GM19452 (cell line): ENCODE data around the gene KCNK18.
"Not testable (repeated sequence)": the region's sequence is repeated elsewhere in the genome, so short reads cannot be mapped to it uniquely, and the experiment has no call there.

ENCODE experiments used
- ATAC-seq: cut with Tn5 transposase; IDR thresholded peaks from one replicate; pipeline ENCODE4 v1.9.1; 2021; ENCODE audit not compliant: unreplicated experiment

The KCNK18 gene

DNA sequence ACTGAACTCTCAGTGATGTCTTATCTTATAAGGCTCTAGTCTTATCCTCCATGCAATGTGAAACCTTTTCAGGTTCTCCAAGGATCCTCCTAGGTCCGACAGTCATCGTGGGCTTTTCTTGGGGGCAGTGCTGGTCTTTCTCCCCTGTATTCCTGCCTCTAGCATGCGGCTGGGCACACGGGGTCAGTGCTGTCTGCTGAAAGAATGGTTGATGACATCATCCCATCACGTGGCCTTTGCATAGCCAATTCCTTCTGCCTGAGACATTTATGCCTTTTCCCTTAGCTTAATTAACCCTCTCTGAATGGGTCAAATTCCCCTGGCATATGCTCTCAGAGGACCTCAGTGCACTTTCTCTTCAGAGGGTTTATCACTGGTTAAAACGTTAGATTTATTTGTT lies 27.0 kb upstream of the KCNK18 start:
- no peak for ATAC-seq

DNA sequence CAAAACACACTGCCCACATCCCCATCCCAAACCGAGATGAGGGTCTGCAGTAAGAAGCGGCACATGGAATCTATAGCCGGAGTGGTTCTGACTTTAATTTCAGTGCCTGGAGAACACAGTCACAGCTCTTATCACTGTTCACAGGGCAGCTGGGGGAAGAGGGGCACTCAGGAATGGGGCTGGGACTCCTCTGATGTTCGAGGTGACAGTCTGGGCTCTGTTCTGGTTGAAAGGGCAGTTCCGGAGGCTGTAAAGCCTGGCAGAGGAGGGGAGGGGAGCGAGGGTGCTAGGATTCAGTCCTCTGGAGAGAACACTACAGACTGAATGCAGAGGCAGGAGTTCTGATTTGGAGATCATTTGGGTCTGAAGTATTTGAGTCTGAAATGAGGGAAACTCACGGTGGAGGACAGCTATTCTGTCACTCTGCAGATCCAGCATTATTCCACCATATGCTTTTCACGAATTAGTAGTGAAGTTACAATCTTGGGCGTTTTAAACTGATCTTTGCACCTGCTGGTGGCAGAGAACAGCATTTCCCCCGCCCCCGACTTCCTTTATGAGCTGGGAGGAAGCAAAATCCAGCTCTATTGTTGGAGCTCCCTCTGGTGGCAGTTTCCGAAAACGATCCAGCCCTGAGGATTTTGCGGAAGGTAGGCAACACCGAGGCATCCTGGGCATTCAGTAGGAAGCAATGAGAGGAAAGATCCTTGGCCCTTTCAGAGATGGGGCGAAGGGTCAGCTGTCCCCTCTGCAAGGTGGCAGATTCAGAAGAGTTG lies 22.7 kb upstream of the KCNK18 start:
- peak; percentile 78 for ATAC-seq

DNA sequence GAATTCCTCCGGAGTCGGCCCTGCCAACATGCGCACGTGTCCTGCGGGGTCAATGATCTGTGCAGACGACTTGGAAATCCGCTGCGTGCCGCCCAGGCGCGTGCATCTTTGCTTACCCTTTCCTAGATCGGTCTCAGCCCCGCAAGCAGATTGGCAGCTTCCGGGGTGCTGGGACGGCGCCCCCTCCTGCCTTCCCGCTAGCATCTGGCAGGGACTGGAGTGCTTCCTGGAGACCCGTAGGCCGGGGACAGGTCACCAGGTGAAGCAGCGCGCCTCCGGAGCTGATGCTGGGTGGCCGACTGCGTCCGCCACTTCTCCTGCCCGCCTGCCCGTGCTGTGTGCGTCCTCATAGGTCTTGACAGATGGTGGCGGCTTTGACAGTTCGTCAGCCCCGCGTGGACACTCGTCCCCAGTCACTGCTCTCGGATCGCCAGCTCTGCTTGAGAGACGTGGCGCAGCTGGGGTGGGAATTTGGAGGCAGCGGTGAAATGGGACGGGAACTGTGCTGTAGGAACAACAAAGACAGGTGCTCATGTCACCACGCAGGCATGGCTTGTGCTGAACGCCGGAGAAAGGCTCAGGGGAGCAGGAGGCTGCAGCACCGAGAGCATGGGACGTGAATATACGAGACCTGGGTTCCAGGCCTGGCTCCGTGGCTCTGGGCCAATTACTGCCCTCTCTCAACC lies 21.9 kb upstream of the KCNK18 start:
- peak; percentile 50 for ATAC-seq

DNA sequence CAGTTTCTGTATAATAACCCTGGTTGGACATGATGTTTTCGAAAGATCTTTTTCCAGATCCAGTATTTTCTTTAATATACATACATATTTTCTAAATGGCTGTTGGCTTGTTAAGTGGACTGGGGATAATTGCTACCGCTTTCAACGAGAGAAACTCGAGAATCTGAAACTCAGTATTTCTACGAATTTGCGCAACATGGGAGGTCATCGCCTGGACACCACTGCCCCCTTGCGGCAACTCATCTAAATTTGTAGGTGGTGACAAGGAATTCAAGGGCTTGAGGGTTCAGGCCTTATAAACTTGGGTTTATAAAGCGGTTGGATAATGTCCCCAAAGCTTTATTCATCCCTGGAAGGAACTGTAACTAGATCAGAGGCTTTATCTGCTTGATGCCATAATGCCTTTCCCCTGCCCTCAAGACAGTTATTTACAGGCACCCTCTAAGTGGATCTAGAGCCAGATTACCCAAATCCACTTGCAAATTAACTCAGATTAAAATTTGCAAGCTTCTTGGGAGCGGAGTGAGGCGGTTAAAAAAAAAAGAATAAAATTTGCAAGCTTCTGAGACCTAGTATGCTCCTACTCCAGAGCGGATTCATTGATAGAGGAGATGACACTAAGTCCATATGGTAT lies 21.3 kb upstream of the KCNK18 start:
- peak; percentile 59 for ATAC-seq

DNA sequence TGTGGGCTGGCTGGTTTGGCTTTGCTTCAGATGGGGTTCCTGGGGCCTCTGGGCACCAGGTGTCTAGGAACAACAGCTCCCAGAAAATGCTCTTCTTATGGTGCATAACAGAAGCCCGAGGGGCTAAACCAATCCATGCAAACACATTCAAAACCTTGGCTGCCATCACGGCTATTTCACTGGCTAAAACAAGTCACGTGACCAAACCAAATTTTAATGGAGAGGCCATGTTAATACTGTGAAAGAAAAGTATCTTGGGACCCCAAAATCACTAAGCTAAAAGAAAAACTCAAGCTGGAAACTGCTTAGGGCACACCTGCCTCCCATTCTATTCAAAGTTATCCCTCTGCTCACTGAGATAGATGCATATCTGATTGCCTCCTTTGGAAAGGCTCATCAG lies 19.1 kb upstream of the KCNK18 start:
- no peak for ATAC-seq

DNA sequence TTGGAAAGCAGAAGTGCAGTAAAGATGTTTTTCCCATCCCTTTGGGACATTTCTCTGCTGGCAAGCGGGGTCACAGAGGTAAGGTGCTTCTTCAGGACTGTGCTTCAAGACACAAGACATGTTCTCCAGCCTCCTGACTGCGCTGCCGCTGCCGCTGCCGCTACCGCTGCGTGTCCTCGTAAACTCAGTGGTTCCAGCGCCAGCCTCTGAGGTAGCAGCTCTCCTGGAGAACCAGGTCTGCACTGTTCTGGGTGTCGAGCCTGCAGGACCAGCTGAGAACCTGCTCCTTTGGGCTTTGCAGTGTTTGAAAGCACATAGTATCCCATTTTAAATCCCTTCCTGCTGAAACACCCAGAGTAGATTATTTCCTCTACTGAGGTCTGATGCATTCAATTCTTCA lies 13.0 kb upstream of the KCNK18 start:
- no peak for ATAC-seq

DNA sequence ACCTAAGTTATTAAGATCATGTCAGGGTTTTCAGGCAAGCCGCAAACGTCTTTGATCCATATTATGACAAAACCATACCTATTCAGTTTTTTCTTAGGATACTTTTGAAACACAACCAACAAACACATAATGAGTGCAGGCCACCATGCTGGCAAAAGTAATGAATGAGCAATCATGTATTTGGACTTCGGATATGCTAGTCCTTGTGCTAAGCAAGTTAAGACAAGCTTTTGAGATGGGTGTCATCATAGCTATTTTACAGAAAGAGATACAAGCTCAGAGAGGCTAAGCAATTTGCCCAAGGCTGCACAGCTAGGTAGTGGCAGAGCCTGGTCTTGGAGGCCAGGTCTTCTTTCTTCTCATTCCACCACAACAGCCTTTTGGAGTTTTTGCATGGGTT lies 12.5 kb upstream of the KCNK18 start:
- no peak for ATAC-seq

DNA sequence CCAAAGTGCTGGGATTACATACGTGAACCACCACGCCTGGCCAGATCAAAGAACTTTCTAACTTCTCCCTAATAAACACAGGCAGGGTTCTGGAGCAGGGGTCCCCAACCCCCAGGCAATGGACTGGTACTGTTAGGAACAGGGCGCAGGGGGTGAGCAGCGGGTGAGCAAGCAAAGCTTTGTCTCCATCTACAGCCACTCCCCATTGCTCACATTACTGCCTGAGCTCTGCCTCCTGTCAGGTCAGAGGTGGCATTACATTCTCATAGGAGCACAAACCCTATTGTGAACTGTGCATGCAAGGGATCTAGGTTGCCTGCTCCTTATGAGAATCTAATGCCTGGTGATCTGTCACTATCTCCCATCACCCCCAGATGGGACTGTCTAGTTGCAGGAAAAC lies 11.5 kb upstream of the KCNK18 start:
- ATAC-seq = not testable (repeated sequence)

DNA sequence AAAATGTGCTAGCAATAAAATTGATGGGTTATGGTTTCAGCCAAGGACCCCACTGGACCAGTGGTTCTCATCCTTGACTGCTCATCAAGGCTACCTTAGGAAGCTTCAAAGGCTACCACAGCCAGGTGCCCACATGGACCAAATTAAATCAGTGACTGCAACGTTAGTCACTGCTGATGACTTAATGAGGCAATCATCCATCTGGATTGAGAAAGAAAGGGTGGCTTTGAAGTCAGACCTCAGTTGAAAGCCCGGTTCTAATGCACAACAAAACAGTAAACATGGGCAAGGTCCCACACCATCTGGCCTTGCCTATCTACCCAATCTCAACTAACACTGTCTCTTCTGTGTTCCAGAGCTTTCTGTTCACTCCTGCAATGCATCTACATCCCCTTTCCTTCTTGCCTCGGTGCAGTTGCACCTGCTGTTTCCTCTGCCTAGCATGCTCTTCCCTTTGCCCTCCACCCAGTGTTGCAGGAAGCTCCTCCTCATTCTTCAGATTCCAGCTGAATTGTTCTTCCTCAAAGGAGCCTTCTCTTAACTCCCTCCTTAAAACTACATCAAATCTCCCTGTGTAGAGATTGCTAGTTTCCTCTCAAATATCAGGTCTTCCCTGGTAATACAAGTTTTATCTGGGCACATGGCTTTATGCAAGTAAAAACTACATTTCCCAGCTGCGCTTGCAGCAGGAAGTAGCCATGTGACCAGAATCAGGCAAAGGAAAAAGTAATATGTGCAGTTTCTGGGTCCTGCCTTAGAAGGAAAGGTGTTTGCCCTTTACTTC lies 10.3 kb upstream of the KCNK18 start:
- ATAC-seq = no peak

DNA sequence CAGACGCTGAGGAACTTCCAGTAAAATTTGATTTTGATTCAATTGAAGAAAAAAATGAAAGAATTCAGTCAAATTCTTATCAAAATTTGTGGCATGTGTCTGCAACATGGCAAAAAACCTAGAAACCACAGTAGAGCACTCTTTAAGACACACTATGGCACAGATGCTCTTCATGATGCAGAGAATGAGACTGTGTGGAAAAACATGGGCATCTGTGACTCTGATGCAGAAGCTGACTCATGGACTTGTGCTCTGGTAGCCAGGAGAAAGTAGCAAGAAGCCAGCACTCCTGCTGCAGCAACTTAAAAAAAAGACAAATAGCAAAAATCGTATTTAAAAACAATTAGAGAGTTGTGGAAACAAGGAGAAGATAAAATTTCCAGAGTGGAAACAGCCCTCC lies 8.9 kb upstream of the KCNK18 start:
- no peak for ATAC-seq

DNA sequence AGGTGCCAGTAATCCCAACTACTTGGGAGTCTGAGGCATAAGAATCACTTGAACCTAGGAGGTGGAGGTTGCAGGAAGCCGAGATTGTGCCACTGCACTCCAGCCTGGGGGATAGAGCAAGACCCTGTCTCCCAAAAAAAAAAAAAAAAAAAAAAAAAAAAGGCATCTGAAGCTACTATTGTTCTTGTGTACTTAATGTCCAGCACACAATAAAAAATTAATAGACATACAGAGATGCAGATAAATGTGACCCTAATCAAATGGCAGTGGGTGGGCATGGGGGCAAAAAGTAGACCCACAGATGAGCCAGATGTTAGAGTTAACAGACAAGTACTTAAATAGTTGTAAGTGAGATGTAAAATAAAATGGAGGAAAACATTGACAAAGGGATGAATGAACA lies 7.7 kb upstream of the KCNK18 start:
- no peak for ATAC-seq

DNA sequence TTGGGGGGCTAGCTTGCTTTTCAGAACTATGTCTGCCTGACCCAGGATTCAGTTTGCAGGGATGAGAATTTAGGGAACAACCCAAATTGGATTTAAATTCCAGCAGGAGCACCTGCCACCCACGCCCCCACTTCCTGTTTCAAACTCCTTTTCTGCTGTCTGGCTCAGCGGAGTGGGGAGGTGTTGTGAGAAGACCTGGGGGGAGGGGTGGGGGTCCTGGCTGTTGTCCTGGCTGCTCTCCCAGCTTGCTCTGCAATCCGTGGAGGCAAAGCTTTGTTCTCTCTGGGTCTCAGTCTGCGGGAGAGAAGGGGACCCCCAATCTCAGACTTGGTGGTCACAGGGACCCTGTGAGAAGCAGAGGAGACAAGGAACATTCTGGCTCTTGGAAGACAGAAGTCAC lies 799 bp downstream of the KCNK18 start:
- no peak for ATAC-seq

DNA sequence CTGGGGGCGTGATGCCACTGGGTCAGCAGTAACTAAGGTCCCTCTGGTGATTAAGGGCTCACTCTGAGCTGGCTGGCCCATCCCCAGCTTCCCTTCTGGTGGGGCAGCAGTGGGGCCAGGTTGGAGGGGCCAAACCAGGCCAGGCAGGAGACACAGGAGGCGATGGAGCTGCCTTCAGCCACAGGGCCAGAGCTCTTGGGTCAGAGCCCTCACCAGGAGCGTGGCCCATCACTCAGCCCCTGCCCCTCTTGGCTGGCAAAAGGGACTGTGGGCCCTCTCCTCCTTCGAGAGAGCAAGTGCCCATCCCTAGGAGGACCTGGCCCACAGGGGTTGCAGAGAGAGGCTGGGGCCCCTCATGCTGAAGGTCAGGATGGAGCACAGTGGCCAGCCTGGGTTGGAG lies 4.5 kb downstream of the KCNK18 start:
- no peak for ATAC-seq

DNA sequence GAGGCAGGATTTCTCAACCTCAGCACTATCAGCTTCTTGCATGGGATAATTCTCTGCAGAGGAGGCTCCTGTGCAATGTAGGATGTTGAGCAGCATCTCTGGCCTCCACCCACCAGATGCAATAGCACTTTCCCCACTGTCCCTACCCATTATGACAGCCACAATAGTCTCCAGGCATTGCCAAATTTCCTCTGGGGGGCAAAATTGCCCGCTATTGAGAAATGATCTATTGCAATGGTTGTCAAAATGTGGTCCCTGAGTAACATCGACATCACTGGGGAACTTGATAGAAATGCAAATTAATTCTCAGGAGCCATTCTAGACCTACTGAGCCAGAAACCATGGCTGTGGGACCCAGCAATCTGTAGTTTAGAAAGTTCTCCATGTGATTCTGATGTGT lies 7.0 kb downstream of the KCNK18 start:
- no peak for ATAC-seq

DNA sequence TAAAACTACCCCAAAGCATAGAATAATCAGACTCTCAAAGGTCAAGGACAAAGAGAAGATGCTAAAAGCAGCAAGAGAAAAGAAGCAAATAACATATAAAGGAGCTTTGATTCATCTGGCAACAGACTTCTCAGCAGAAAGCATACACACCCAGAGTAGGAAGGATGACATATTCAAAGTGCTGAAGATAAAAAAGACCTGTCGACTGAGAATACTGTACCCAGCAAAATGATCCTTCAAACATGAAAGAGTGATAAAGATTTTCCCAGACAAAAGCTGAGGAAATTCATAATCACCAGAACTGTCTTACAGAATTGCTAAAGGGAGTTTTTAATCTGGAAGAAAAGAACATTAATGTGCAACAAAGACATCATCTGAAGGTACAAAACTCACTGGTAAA lies 14.9 kb downstream of the KCNK18 start:
- ATAC-seq = no peak

DNA sequence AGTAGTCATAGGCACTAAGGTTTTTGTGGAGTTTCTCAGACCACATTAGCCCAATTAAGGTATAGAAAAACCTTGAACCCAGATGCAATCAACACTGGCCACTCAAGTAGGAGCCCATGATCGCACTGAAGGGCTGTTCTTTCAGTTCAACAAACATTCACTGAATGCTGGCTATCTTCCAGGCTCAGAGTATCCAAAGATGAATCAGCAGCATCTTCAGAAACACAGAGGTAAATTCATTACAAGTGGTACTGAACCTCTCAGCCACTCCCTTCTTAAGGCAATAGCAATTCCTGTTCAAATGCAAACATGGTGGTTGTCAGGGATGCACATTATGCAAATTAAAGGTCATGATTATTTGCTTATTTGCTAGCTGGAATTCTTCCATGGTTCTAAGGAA lies 17.1 kb downstream of the KCNK18 start:
- no peak for ATAC-seq

DNA sequence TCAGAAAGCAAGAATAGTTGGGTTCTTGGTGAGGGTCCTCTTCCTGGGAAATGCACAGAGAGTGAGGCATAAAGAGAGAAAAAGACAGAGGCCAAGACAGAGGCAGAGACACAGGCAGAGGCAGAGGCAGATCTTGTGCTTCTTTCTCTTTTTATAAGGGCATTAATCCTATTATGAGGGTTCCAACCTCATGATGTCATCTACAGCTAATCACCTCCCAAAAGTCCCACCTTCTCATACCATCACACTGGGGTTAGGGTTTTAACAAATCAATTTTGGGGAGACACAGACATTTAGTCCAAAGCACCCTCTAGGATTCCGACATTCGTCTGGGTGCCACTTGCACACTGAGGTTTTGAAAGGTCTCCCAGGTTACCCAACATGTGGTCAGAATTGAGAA lies 17.8 kb downstream of the KCNK18 start:
- no peak for ATAC-seq

DNA sequence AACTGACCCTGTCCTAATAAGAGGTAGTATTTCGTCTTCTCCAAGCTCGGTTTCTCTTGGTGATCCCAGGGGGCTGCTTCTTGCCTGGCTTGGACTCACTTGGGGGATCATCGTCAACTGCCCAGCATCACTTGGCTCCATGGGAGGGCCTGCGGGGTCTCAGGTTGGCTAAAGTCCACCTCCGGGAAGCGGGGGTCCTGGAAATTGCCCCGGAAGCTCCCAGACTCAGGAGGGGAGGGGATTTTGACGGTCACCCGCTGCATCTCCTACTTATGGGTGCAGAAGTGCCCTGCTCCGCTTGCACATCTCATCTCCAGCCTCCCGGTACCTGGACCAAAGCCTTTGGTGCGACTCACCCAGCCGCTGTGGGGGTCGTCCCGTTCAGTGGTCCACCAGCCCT lies 18.7 kb downstream of the KCNK18 start:
- ATAC-seq = no peak

DNA sequence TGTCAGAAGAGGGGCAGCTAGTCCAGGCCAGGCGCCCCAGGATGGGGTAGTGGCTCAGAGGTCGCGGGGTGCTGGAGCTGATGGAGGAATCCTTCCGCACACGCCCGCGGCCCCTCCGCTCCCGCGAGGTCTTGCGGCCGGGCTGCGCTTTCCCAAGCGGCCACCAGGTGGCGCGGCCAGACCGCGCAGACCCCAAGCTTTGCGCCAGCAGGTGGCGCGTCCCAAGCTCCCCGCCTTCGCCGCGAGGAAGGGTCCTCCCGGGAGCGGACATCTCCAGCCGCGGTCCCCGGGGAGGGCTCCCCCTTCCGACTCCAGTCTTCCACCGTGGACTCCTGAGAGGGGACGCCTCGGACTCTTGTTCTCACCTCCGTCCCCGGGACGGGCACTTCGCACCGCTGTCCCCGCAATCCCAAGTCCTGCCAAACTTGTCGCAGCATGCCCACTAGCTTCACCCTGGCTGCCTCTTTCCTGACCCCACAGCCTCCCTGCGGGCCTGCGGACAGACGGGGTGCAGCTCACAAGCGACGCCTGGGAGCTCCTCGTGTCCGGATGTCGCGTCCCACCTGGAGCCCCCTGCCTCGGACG lies 19.4 kb downstream of the KCNK18 start:
- peak; percentile 85 for ATAC-seq

DNA sequence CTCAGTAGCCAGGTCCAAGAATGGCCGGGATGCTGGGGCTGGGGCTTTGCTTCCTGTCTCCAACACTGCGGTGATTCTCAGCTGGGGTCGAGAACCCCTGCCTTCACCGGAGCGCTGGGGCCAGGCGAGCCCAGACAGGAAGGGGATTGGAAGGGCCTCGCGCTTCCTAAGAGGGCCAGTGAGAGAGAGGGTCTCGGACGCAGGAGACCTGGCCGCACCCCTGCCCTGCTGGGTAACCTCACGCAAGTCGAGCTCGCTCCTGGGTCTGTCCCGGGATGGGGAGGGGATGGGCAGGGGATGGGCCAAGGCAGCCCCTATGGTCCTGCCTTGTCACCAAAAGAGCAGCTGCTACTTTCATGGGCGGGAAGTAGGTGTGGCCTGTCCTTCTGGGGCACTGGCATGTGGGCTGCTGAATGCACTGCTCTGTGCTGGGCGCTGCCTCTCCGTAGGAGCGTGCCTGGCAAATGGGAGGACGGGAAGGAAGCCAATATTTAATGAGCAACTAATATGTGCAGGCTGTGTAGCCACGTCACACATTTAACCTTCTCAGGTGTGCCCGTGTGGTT lies 20.0 kb downstream of the KCNK18 start:
- peak; percentile 36 for ATAC-seq

DNA sequence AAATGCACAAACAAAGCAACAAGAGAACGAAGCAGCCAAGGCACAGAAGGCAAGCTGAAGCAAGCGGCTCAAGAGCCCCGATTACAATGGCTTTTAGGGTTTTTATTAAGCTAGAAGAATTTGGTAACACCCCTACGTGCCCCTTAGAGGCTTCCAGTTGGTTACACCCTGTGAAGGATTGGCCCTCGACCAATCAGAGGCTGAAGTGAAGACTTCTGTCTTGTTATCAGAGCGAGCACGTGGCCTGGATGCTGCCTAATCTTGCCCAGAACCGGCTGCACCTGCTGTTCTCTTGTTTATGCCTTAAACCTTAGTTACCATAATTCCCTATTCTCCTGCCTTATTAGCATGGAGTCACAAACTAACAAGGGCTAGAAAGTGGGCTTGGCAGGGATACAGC lies 21.4 kb downstream of the KCNK18 start:
- ATAC-seq = no peak
